ENCODE results near the gene HIGD1B. TPM values are rescaled to one million over a fixed set of nuclear protein-coding genes. Genes with fewer than 3 reads are reported as not detected.

Gene HIGD1B
- total RNA-seq, 4 donors from 2014 or later, result 3.3 to 7.4 (median 4.9) TPM

DNA sequence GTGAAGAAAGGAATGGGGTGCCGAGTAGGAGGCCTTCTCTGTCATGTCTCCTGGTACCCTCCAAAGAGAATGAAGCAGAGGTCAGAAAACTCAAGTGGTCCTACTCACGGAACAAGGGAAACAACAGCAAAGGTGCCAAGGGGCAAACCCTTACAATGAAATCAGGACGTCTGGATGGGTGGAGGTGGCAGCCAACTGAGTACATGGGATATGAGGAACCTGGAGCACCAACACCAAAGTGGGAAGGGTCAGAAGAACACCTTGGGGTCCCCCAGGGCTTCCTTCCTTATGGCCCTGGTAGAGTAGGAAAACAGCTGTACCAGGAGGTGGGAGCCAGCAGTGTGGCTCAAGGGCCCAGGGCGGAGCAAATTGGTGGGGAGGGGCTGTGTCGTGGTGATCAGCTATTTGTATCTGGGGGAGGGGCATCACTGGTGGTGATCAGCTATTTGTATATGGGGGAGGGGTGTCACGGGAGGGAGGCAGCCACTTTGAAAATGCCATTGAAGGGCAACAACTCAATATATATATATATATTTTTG lies 643 bp downstream of the HIGD1B start:
- TF ChIP-seq POLR2A (IDR thresholded peaks at IDR 0.05; ENCODE audit: low read depth), result no peak
- TF ChIP-seq, protein P1, sequence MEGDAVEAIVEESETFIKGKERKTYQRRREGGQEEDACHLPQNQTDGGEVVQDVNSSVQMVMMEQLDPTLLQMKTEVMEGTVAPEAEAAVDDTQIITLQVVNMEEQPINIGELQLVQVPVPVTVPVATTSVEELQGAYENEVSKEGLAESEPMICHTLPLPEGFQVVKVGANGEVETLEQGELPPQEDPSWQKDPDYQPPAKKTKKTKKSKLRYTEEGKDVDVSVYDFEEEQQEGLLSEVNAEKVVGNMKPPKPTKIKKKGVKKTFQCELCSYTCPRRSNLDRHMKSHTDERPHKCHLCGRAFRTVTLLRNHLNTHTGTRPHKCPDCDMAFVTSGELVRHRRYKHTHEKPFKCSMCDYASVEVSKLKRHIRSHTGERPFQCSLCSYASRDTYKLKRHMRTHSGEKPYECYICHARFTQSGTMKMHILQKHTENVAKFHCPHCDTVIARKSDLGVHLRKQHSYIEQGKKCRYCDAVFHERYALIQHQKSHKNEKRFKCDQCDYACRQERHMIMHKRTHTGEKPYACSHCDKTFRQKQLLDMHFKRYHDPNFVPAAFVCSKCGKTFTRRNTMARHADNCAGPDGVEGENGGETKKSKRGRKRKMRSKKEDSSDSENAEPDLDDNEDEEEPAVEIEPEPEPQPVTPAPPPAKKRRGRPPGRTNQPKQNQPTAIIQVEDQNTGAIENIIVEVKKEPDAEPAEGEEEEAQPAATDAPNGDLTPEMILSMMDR (IDR thresholded peaks at IDR 0.05), result no peak
- TF ChIP-seq EP300 (IDR thresholded peaks at IDR 0.05), result no peak
- no peak for TF ChIP-seq POLR2AphosphoS5 (IDR thresholded peaks at IDR 0.05)
- Histone ChIP-seq H3K36me3 (peaks cover 30 to 41% (median 37%) of the 10 kb centered on the region in 4 donors), H3K27me3 (no peaks in the 10 kb centered on the region), H3K4me3 (no peak overlapping the region), H3K9me3 (no peaks in the 10 kb centered on the region), H3K27ac (replicated peaks in 1 of 4) (peak overlapping the region in 2 of 4 donors; percentile 19 to 40), H3K4me1 (peaks cover 0 to 9% (median 5%) of the 10 kb centered on the region in 4 donors)
- 62% methylated on average over 6 of the region's 6 CpGs for WGBS
- no peak for DNase-seq (ENCODE audit: extremely low spot score)
- intact Hi-C loops (cut with DNase I), result no loop called here

GRCh38 chr17:44848961-44849489 lies 1.3 kb downstream of the HIGD1B start:
- Histone ChIP-seq H3K4me3 (no peak overlapping the region), H3K9me3 (no peaks in the 10 kb centered on the region), H3K36me3 (peaks cover 35 to 48% (median 44%) of the 10 kb centered on the region in 4 donors), H3K27me3 (no peaks in the 10 kb centered on the region), H3K4me1 (peaks cover 0 to 8% (median 4%) of the 10 kb centered on the region in 4 donors), H3K27ac (replicated peaks in 1 of 4) (no peak overlapping the region)
- TF ChIP-seq, protein P1 (IDR thresholded peaks at IDR 0.05), result no peak
- no peak for TF ChIP-seq EP300 (IDR thresholded peaks at IDR 0.05)
- TF ChIP-seq POLR2A (IDR thresholded peaks at IDR 0.05; ENCODE audit: low read depth), result no peak
- TF ChIP-seq POLR2AphosphoS5 (IDR thresholded peaks at IDR 0.05), result no peak
- intact Hi-C loops (cut with DNase I), result no loop called here
- 93% methylated on average over 11 of the region's 12 CpGs for WGBS
- DNase-seq (ENCODE audit: extremely low spot score), result no peak

DNA sequence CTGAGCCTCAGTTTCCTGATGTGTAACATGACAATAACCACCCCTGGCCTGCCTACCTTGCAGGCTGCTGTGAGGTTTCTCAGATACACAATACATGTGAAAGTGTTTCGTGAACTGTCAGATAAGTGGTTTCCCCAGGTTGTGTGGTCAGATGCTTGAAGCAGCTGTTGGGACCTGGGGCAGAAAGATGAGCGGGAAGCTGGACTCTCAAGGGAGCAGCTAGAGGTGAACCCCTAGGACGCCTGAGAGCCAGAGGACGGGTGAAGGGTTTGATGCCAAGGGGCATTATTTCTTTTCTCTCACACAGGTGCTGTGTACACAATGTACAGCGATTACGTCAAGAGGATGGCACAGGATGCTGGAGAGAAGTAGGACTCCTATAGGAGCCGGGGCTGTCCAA lies 2.3 kb downstream of the HIGD1B start:
- Histone ChIP-seq H3K27ac (replicated peaks in 1 of 4) (peak overlapping the region in 1 of 4 donors; percentile 18), H3K4me3 (no peak overlapping the region), H3K9me3 (no peaks in the 10 kb centered on the region), H3K27me3 (no peaks in the 10 kb centered on the region), H3K36me3 (peaks cover 45 to 58% (median 54%) of the 10 kb centered on the region in 4 donors), H3K4me1 (no peaks in the 10 kb centered on the region)
- WGBS, result 89% methylated on average over 7 of the region's 7 CpGs
- no peak for TF ChIP-seq POLR2AphosphoS5 (IDR thresholded peaks at IDR 0.05)
- no peak for TF ChIP-seq EP300 (IDR thresholded peaks at IDR 0.05)
- no peak for TF ChIP-seq POLR2A (IDR thresholded peaks at IDR 0.05; ENCODE audit: low read depth)
- TF ChIP-seq, protein P1 (IDR thresholded peaks at IDR 0.05), result no peak
- DNase-seq (ENCODE audit: extremely low spot score), result no peak
- intact Hi-C loops (cut with DNase I), result no loop called here

DNA sequence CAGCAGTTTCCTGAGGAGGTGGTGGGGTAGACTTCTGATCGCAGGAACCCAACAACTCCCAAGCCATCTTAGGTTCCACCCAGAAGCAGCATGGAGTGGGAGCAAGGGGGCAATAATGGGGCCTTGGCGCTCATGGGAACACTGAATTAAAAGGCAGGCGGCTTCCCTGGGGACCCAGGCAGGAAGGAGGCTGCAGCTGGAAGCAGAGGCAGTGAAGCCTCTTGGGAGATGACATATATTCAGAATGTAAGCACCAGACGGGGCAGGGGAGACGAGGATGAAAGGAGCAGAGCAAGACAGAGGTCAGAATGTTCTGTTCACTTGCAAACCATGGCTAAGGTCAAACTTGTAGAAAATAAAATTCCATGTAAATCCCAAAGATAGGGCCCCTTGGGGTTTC lies 2.9 kb downstream of the HIGD1B start:
- H3K4me1 ChIP-seq, result no peaks in the 10 kb centered on the region
- DNase-seq (ENCODE audit: extremely low spot score), result no peak
- intact Hi-C loops (cut with DNase I), result no loop called here

More for the DNA sequence above, 2.9 kb downstream of the HIGD1B start:
- H3K27ac ChIP-seq (replicated peaks in 1 of 4), result peak overlapping the region in 2 of 4 donors; percentile 18 to 25
- WGBS, result 92% methylated on average over 5 of the region's 5 CpGs
- H3K9me3 ChIP-seq, result no peaks in the 10 kb centered on the region
- H3K4me3 ChIP-seq, result no peak overlapping the region
- H3K36me3 ChIP-seq, result peaks cover 51 to 64% (median 60%) of the 10 kb centered on the region in 4 donors
- TF ChIP-seq EP300 (IDR thresholded peaks at IDR 0.05) (no peak), POLR2AphosphoS5 (IDR thresholded peaks at IDR 0.05) (no peak), POLR2A (IDR thresholded peaks at IDR 0.05; ENCODE audit: low read depth) (no peak)
- TF ChIP-seq, protein P1 (IDR thresholded peaks at IDR 0.05), result no peak
- no peaks in the 10 kb centered on the region for H3K27me3 ChIP-seq

Measured in esophagus muscularis mucosa (tissue), 4 donors.